K562 (cell line): ENCODE data around the gene HSD17B1. TPM values are rescaled to one million over a fixed set of nuclear protein-coding genes. Genes with fewer than 3 reads are reported as not detected.

Experiments used
- BACH1 ChIP-seq: fragments of 200-800 bp; sonication (Bioruptor generic); IDR thresholded peaks from 2 replicates; pipeline ENCODE4 v1.6.1; 2016; ENCODE audit warnings: missing genetic modification characterization, missing compliant biosample characterization
- DACH1 ChIP-seq: fragments of 450-650 bp; IDR thresholded peaks from 2 replicates; pipeline ENCODE4 v1.6.1; 2018; ENCODE audit not compliant: partially characterized antibody
- ESRRA ChIP-seq: fragments of 450-650 bp; IDR thresholded peaks from 2 replicates; pipeline ENCODE4 v1.6.1; 2014; ENCODE audit warnings: low read depth, mild to moderate bottlenecking, moderate library complexity, borderline replicate concordance
- GTF2E2 ChIP-seq: fragments of 200-800 bp; sonication (Bioruptor generic); IDR thresholded peaks from 2 replicates; pipeline ENCODE4 v1.6.1; 2016; ENCODE audit warnings: missing genetic modification characterization, missing compliant biosample characterization
- GTF3C2 ChIP-seq: IDR thresholded peaks from 3 replicates; pipeline ENCODE4 v1.6.1; 2011; ENCODE audit warnings: borderline replicate concordance, mild to moderate bottlenecking, moderate library complexity; ENCODE audit not compliant: insufficient read length; ENCODE audit errors: extremely low read depth
- PHF21A ChIP-seq: fragments of 450-650 bp; IDR thresholded peaks from 2 replicates; pipeline ENCODE4 v1.6.1; 2017; ENCODE audit warnings: low read depth, borderline replicate concordance
- PHF8 ChIP-seq: fragments of 200-600 bp; sonication (generic); IDR thresholded peaks from 2 replicates; pipeline ENCODE4 v1.6.1; 2012; ENCODE audit warnings: mixed run types, mild to moderate bottlenecking, inconsistent platforms, low read length, moderate library complexity, borderline replicate concordance
- PTRF ChIP-seq: fragments of 450-650 bp; IDR thresholded peaks from 2 replicates; pipeline ENCODE4 v1.6.1; 2016; ENCODE audit warnings: mild to moderate bottlenecking, missing genetic modification characterization, missing compliant biosample characterization
- SMC3 ChIP-seq: conservative IDR thresholded peaks from 2 replicates; pipeline ENCODE4 v1.6.1; 2011; ENCODE audit warnings: low read depth, low read length, improper control_type of control experiment; ENCODE audit not compliant: insufficient read depth
- SRSF1 ChIP-seq: fragments of 200-400 bp; formaldehyde crosslinking; IDR thresholded peaks from 2 replicates; pipeline ENCODE4 v1.6.1; 2017; ENCODE audit warnings: mild to moderate bottlenecking, low read depth, low read length, moderate library complexity
- SRSF9 ChIP-seq: fragments of 200-400 bp; formaldehyde crosslinking; IDR thresholded peaks from 2 replicates; pipeline ENCODE4 v1.6.1; 2017; ENCODE audit warnings: low read depth, low read length, borderline replicate concordance
- TCF3 ChIP-seq: sonication (generic); formaldehyde crosslinking; IDR thresholded peaks from 2 replicates; pipeline ENCODE4 v1.4.0; 2020; ENCODE audit warnings: mild to moderate bottlenecking, missing genetic modification reagents
- TEAD4 ChIP-seq, 2 experiments: sonication (generic) in 1 of 2; formaldehyde crosslinking in 1 of 2; IDR thresholded peaks; 2 replicates each; pipeline versions ENCODE4 v1.6.1 to v1.8.0; 2012 to 2022; ENCODE audit warnings: borderline replicate concordance in 1 of 2, inconsistent platforms in 1 of 2, low read length in 1 of 2, mild to moderate bottlenecking in 1 of 2, missing genetic modification reagents in 1 of 2
- THRAP3 ChIP-seq: fragments of 450-650 bp; IDR thresholded peaks from 2 replicates; pipeline ENCODE4 v1.6.1; 2016; ENCODE audit warnings: mild to moderate bottlenecking, inconsistent platforms, borderline replicate concordance
- ZNF134 ChIP-seq: fragments of 250-450 bp; sonication (Bioruptor Pico); conservative IDR thresholded peaks from 2 replicates; pipeline ENCODE4 v1.4.0; 2020
- ZNF324 ChIP-seq: fragments of 250-450 bp; sonication (Bioruptor Pico); IDR thresholded peaks from 2 replicates; pipeline ENCODE4 v1.4.0; 2020; ENCODE audit warnings: mild to moderate bottlenecking
- ZNF347 ChIP-seq: fragments of 450-650 bp; formaldehyde crosslinking; IDR thresholded peaks from 2 replicates; pipeline ENCODE4 v1.4.0; 2020; ENCODE audit warnings: low read depth, mild to moderate bottlenecking, moderate library complexity
- ZNF707 ChIP-seq: fragments of 250-450 bp; sonication (Bioruptor Pico); conservative IDR thresholded peaks from 2 replicates; pipeline ENCODE4 v1.8.0; 2022; ENCODE audit warnings: inconsistent platforms, mild to moderate bottlenecking, moderate library complexity
- polyA plus RNA-seq, 8 experiments: library from polyadenylated mRNA; depleted of rRNA in 4 of 8; stranded (reverse) in 5 of 8; unstranded in 3 of 8; fragments of >200 nt; fragmentation: Nextera tagmentation in 2 of 8; fragmentation: Illumina TruSeq in 1 of 8; extraction: Ambion mirVana in 2 of 8; extraction: Trizol in 1 of 8; gene quantifications; 2 replicates each; pipeline versions ENCODE4 v1.2.1 to v1.2.3, GENCODE V29; 2011 to 2014; ENCODE audit warnings: inconsistent platforms in 1 of 8, missing spikeins in 1 of 8
- total RNA-seq, 7 experiments: library from RNA; depleted of rRNA in 6 of 7; stranded (reverse); fragments of >200 nt in 6 of 7; fragmentation: Illumina TruSeq in 2 of 7; extraction: Trizol in 2 of 7; gene quantifications; 2 replicates each; pipeline versions ENCODE4 v1.2.1 to v1.2.3, GENCODE V29; 2011 to 2021; ENCODE audit warnings: low replicate concordance in 1 of 7
- TF ChIP-seq, protein P1 (sequence below): sonication (generic); formaldehyde crosslinking; IDR thresholded peaks from 2 replicates; pipeline ENCODE4 v1.8.0; 2022; ENCODE audit warnings: mild to moderate bottlenecking, missing genetic modification reagents
- TF ChIP-seq, protein P2 (sequence below): IDR thresholded peaks from 3 replicates; pipeline ENCODE4 v1.6.1; 2011; ENCODE audit warnings: borderline replicate concordance, mild to moderate bottlenecking; ENCODE audit not compliant: insufficient read length, insufficient read depth

HSD17B1 gene
- total and polyA plus RNA-seq, 9 of the 15 experiments (the other 6 are each of a cell fraction or from before 2014, with no cell fraction given), result 0.55 to 21.1 (median 3.6) TPM

DNA sequence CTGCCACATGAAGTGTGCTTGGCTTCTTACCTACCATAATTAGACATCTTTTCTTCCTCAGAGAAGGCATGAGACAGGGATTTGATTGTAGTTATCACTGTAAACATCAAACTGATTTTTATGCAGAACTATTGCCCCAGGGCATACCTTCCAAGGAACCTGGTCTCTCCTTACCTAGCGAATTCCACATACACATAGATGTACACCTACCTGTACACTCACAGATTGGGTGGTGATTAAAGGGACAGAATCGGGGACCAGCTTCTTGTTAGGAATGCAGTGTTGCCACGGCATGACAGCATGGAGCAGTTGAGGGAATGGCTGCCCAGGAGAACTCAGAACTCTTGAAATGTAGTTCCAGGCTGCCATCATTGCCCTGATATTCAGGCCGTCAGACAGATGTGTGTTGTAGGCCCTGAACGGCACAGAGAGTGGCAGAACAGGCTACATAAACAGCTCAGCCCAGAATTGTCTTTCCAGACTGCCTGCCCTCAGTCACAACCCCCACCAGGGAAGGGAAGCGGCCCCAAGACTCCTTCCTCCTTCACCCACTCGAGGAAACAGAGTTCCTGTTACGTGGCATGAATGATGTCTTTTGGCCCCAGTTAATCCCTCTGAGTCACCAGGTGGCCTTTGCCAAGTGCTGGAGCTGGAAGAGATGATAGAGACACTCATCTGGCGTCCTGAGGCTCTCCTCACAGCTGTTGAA lies 34.5 kb upstream of the HSD17B1 start (continued):
- TF ChIP-seq GTF3C2, result no peak
- no peak for TF ChIP-seq PTRF
- no peak for TF ChIP-seq ZNF134 (CRISPR knock-in tag)
- TF ChIP-seq SMC3, result no peak
- TF ChIP-seq, protein P1, sequence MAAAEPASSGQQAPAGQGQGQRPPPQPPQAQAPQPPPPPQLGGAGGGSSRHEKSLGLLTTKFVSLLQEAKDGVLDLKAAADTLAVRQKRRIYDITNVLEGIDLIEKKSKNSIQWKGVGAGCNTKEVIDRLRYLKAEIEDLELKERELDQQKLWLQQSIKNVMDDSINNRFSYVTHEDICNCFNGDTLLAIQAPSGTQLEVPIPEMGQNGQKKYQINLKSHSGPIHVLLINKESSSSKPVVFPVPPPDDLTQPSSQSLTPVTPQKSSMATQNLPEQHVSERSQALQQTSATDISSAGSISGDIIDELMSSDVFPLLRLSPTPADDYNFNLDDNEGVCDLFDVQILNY (CRISPR knock-in tag), result no peak
- TF ChIP-seq ZNF707 (CRISPR knock-in tag), result no peak
- no peak for TF ChIP-seq ESRRA
- TF ChIP-seq SRSF9, result no peak
- TF ChIP-seq PHF8, result no peak
- no peak for TF ChIP-seq BACH1 (tag)
- TF ChIP-seq ZNF324, result no peak
- peak; percentile 55; the same call in 1 of the 2 replicates for TF ChIP-seq TCF3 (CRISPR knock-in tag)
- no peak for TF ChIP-seq ZNF347 (CRISPR knock-in tag)
- no peak for TF ChIP-seq PHF21A
- TF ChIP-seq, protein P2, sequence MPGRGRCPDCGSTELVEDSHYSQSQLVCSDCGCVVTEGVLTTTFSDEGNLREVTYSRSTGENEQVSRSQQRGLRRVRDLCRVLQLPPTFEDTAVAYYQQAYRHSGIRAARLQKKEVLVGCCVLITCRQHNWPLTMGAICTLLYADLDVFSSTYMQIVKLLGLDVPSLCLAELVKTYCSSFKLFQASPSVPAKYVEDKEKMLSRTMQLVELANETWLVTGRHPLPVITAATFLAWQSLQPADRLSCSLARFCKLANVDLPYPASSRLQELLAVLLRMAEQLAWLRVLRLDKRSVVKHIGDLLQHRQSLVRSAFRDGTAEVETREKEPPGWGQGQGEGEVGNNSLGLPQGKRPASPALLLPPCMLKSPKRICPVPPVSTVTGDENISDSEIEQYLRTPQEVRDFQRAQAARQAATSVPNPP, result no peak
- peak; percentile 54 for TF ChIP-seq TEAD4 (IDR thresholded peaks at IDR 0.05; ENCODE audit: low read length)
- no peak for TF ChIP-seq TEAD4 (CRISPR knock-in tag; IDR thresholded peaks at IDR 0.05; ENCODE audit: borderline replicate concordance)
- TF ChIP-seq SRSF1, result no peak
- no peak for TF ChIP-seq THRAP3
- TF ChIP-seq GTF2E2 (tag), result no peak
- TF ChIP-seq DACH1, result no peak
